ENCODE measurements around the gene FOXP2. TPM values are rescaled to one million over a fixed set of nuclear protein-coding genes. Genes with fewer than 3 reads are reported as not detected.

The FOXP2 gene
- total RNA-seq, 1 experiment from 2014 or later, result not detected

DNA sequence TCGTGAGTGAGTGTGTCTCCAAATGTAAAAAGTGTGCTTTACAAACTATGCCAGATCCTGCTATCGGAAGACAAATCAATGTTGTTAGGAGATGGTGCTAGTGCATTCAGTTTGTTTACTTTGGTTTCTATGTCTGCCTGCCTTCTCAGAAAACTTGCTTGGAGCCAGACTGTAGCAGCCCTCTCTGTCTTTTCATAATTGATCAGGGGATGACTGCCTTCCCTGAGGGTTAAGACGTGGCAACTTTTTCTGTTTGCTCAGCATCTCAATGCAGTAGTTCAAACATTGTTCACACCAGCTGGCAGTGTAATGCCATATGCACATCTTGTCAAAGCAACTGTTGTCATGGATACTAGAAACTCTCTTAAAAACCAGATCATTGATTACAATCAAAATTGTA, 118.5 kb downstream of the FOXP2 start:
- H3K4me3 Mint-ChIP-seq (ENCODE audit: unreplicated experiment), result no peak overlapping the region
- no peaks in the 10 kb centered on the region for H3K4me1 Mint-ChIP-seq (ENCODE audit: low read depth, unreplicated experiment)
- H3K27ac Mint-ChIP-seq (ENCODE audit: unreplicated experiment), result no peak overlapping the region
- H3K4me3 ChIP-seq (ENCODE audit: low read depth, low read length), result no peak overlapping the region
- H3K36me3 Mint-ChIP-seq (ENCODE audit: insufficient read depth, unreplicated experiment), result no peaks in the 10 kb centered on the region
- no peaks in the 10 kb centered on the region for H3K4me1 ChIP-seq
- TF ChIP-seq, protein P1, sequence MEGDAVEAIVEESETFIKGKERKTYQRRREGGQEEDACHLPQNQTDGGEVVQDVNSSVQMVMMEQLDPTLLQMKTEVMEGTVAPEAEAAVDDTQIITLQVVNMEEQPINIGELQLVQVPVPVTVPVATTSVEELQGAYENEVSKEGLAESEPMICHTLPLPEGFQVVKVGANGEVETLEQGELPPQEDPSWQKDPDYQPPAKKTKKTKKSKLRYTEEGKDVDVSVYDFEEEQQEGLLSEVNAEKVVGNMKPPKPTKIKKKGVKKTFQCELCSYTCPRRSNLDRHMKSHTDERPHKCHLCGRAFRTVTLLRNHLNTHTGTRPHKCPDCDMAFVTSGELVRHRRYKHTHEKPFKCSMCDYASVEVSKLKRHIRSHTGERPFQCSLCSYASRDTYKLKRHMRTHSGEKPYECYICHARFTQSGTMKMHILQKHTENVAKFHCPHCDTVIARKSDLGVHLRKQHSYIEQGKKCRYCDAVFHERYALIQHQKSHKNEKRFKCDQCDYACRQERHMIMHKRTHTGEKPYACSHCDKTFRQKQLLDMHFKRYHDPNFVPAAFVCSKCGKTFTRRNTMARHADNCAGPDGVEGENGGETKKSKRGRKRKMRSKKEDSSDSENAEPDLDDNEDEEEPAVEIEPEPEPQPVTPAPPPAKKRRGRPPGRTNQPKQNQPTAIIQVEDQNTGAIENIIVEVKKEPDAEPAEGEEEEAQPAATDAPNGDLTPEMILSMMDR (IDR thresholded peaks at IDR 0.05; ENCODE audit: insufficient read depth in 1 of 2, low read depth in 1 of 2, low read length in 1 of 2, severe bottlenecking in 1 of 2, unreplicated experiment in 1 of 2), result no peak
- no peaks in the 10 kb centered on the region for H3K9me3 Mint-ChIP-seq (ENCODE audit: unreplicated experiment)
- BruUV-seq (replicated peaks), result no TSS peak
- no peaks in the 10 kb centered on the region for H3K27me3 Mint-ChIP-seq (ENCODE audit: insufficient read depth, unreplicated experiment)
- H3K36me3 ChIP-seq (ENCODE audit: control insufficient read depth, insufficient read depth, low read length), result no peaks in the 10 kb centered on the region
- intact Hi-C loops (cut with micrococcal nuclease; ENCODE audit: unreplicated experiment), result no loop called here
- no peaks in the 10 kb centered on the region for H3K9me3 ChIP-seq
- ChIA-PET POLR2A (no interaction called here), CTCF (no interaction called here)
- no peak for DNase-seq
- no peaks in the 10 kb centered on the region for H3K27me3 ChIP-seq (replicated peaks; ENCODE audit: control insufficient read depth, insufficient read depth, low read length)

DNA sequence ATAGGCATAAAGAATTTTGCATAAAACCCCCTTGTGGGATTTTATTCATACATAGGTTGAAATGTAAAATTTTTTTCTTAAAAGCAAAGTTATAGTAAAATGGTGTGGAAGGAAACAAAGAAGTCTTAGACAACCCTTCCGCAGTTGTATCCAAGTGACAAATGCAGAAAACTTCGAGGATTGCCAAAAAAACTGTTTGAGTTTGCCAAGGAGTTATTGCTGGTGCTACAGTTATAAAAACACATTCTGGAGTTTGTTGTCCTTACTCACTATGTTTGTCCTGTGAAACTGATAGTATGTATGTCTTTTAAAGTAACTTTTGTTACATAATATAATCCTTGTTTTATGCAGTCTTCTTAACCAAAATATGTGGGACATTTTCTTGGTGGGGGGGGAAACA, 120.3 kb downstream of the FOXP2 start:
- H3K4me3 Mint-ChIP-seq (ENCODE audit: unreplicated experiment), result no peak overlapping the region
- H3K27ac Mint-ChIP-seq (ENCODE audit: unreplicated experiment), result no peak overlapping the region
- BruUV-seq (replicated peaks), result no TSS peak
- H3K4me1 Mint-ChIP-seq (ENCODE audit: low read depth, unreplicated experiment), result no peaks in the 10 kb centered on the region
- ChIA-PET CTCF (no interaction called here), POLR2A (no interaction called here)
- H3K27me3 Mint-ChIP-seq (ENCODE audit: insufficient read depth, unreplicated experiment), result no peaks in the 10 kb centered on the region
- no peaks in the 10 kb centered on the region for H3K27me3 ChIP-seq (replicated peaks; ENCODE audit: control insufficient read depth, insufficient read depth, low read length)
- TF ChIP-seq, protein P1 (IDR thresholded peaks at IDR 0.05; ENCODE audit: insufficient read depth in 1 of 2, low read depth in 1 of 2, low read length in 1 of 2, severe bottlenecking in 1 of 2, unreplicated experiment in 1 of 2), result no peak
- H3K4me1 ChIP-seq, result no peaks in the 10 kb centered on the region
- no peak for DNase-seq
- H3K9me3 ChIP-seq, result no peaks in the 10 kb centered on the region
- H3K36me3 ChIP-seq (ENCODE audit: control insufficient read depth, insufficient read depth, low read length), result no peaks in the 10 kb centered on the region
- intact Hi-C loops (cut with micrococcal nuclease; ENCODE audit: unreplicated experiment), result no loop called here
- H3K36me3 Mint-ChIP-seq (ENCODE audit: insufficient read depth, unreplicated experiment), result no peaks in the 10 kb centered on the region
- no peaks in the 10 kb centered on the region for H3K9me3 Mint-ChIP-seq (ENCODE audit: unreplicated experiment)
- no peak overlapping the region for H3K4me3 ChIP-seq (ENCODE audit: low read depth, low read length)

DNA sequence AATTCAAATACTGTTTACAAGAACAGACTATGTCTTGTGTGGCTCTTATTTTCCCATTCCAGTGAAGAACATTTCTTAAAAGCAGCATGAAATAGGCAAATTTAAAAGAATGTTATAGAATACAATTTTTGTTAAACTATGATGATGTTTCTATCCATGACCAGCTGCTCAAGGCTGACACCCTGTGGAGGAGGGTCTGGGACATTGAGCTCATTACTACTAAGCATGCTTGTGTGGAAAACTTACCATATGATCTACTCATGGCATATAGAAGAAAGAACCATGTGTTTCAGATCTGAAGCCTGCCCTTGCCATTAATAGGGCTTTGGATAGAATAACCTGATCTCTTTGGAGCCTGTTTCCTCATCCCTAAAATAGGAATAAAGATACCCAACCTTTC, 125.0 kb downstream of the FOXP2 start:
- TF ChIP-seq, protein P1 (IDR thresholded peaks at IDR 0.05; ENCODE audit: insufficient read depth in 1 of 2, low read depth in 1 of 2, low read length in 1 of 2, severe bottlenecking in 1 of 2, unreplicated experiment in 1 of 2), result peak; percentile 17 to 65
- no peak overlapping the region for H3K27ac Mint-ChIP-seq (ENCODE audit: unreplicated experiment)
- H3K27me3 Mint-ChIP-seq (ENCODE audit: insufficient read depth, unreplicated experiment), result peaks cover 3% of the 10 kb centered on the region
- no peaks in the 10 kb centered on the region for H3K36me3 Mint-ChIP-seq (ENCODE audit: insufficient read depth, unreplicated experiment)
- no peak overlapping the region for H3K4me3 Mint-ChIP-seq (ENCODE audit: unreplicated experiment)
- no peaks in the 10 kb centered on the region for H3K36me3 ChIP-seq (ENCODE audit: control insufficient read depth, insufficient read depth, low read length)
- no peaks in the 10 kb centered on the region for H3K4me1 ChIP-seq
- ChIA-PET POLR2A (no interaction called here), CTCF (interaction anchor here (0.6 to 1.9 kb wide), 5 partner anchors 113 to 513 kb away, joined by 3 to 34 read pairs (median 5); no protein-coding TSS in a partner anchor)
- no peaks in the 10 kb centered on the region for H3K9me3 Mint-ChIP-seq (ENCODE audit: unreplicated experiment)
- no peaks in the 10 kb centered on the region for H3K4me1 Mint-ChIP-seq (ENCODE audit: low read depth, unreplicated experiment)
- H3K27me3 ChIP-seq (replicated peaks; ENCODE audit: control insufficient read depth, insufficient read depth, low read length), result no peaks in the 10 kb centered on the region
- no peak overlapping the region for H3K4me3 ChIP-seq (ENCODE audit: low read depth, low read length)
- no TSS peak for BruUV-seq (replicated peaks)
- peak; percentile 32 to 39 for DNase-seq
- H3K9me3 ChIP-seq, result no peaks in the 10 kb centered on the region
- intact Hi-C loops (cut with micrococcal nuclease; ENCODE audit: unreplicated experiment), result loop anchor here (1.0 kb wide), 2 partner anchors 457 to 513 kb away; no protein-coding TSS in a partner anchor

All from Caco-2 (cell line).